GM04503 (cell line): ENCODE measurements around the gene RABL6.
"Not testable (repeated sequence)": the region's sequence is repeated elsewhere in the genome, so short reads cannot be mapped to it uniquely, and the experiment has no call there.

Source experiments
- DNase-seq: peaks from one replicate; pipeline ENCODE4 v3.0.0-alpha.2; 2012; ENCODE audit warnings: low read depth

RABL6 gene

GRCh38 chr9:136857581-136858412, 50.0 kb downstream of the RABL6 start:
- no peak for DNase-seq

- DNase-seq: no peak
These were observed 50.7 kb downstream of the RABL6 start for GRCh38 chr9:136858452-136858843.

GRCh38 chr9:136858844-136859757, 51.4 kb downstream of the RABL6 start:
- no peak for DNase-seq

GRCh38 chr9:136860529-136860928, 52.8 kb downstream of the RABL6 start:
- no peak for DNase-seq

DNA sequence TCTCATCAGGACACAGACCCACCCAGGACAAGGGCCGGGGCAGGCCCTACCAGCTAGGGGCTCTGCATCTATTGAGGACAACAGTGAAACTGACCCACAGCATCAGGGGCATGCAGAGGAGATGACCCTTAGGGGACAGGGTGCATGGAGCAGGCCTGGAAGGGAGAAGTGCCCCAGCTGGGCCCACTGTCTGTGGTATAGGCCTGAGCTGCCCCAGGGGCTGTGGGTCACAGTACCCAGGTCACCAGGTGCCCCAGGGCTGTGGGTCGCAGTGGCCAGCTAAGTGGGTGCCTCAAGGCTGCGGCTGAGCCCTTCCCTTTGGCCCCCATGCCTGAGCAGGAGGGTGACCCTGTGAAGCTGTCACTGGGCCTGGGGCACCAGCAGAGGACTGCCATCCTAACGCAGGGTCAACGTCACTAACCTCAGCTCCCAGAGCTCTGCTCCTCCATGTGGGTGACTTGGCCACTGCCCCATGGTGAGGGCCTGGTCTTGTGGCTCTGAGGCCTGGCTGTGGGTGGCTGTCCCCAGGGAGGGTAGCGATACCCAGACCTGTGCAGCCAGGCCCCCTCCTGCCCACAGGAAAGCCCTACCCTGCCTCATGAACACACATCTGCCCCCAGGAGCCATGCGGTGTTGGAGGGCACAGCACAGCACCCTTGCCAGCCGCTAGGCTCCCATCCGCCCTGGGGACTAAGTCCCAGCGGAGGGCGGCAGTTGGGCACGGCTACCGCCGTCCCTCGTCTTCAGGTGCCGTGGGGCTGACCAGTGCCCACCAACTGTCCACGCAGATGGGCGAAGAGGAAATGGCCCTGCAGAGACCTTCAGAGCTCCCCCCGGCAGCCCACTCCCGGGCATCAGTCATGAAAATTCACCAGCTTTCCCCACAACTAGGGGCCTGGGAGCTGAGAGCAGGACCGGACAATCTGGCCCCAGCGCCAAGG, 53.5 kb downstream of the RABL6 start:
- no peak for DNase-seq

- no peak for DNase-seq
These were observed 54.2 kb downstream of the RABL6 start for GRCh38 chr9:136861874-136862457.

- no peak for DNase-seq
These were observed 55.3 kb downstream of the RABL6 start for GRCh38 chr9:136862849-136863622.

- DNase-seq: no peak
These were observed 56.0 kb downstream of the RABL6 start for GRCh38 chr9:136863623-136864273.

DNA sequence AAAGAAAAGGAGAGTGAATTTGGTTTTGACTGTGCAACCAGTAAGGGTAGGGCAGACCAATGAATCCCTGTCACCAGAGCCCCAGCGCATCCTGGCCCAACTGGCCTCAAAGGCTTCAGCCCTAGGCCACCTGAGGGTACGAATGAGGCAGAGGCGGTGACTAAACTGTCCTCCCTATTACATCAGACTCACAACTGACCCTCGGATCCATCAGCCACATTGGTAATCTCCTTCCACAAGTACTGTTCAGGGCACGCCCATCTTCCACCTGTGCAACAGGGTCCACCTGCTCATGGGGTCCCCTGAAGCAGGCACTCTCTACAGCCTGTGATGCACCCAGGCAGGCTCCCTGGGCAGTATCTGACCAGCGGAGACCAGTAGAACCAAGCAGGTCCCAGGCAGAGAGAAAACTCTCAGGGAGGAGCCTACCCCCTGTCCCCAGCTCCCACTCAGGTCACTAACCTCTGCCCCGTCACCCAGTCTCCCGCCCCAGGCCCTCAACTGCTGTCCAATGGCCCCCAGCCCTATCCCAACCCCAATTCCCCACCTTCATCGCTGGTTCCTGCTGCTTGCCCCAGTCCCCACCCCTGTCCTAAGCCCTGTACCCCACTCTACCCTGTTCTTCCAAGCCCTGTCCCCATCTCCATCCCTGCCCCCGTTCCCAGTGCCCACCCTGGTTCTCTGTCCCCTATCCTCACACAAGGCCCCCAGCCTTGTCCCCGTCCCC, 57.5 kb downstream of the RABL6 start:
- DNase-seq: no peak

DNA sequence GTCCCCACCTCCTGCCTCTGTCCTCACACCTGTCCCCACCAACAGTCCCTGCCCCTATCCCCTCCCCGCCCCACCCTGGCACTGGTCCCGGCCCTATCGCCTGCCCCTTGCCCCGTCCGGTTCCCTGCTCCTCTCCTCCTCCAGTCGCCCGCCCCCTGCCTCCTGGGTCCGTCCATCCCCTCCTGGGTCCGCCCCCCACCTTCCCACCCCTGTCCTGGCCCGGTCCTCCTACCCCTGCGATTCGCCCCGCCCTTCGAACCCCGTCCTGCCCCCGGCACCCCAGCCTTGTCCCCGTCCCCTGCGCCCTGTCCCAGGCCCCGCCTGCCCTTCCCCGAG, 58.0 kb downstream of the RABL6 start:
- DNase-seq: no peak

DNA sequence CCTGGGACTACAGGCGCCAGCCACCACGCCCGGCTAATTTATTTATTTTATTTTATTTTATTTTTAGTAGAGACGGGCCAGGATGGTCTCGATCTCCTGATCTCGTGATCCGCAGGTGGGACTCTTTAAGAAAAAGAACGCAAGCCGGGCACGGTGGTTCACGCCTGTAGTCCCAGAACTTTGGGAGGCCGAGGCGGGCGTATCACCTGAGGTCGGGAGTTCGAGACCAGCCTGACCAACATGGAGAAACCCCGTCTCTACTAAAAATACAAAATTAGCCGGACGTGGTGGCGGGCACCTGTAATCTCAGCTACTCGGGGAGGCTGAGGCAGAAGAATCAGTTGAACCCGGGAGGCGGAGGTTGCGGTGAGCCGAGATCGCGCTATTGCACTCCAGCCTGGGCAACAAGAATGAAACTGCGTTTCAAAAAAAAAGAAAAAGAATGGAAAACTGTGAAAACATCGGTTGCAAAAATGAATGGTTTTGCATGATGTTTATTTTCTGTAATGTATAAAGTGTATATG, 59.2 kb downstream of the RABL6 start:
- DNase-seq: not testable (repeated sequence)

DNA sequence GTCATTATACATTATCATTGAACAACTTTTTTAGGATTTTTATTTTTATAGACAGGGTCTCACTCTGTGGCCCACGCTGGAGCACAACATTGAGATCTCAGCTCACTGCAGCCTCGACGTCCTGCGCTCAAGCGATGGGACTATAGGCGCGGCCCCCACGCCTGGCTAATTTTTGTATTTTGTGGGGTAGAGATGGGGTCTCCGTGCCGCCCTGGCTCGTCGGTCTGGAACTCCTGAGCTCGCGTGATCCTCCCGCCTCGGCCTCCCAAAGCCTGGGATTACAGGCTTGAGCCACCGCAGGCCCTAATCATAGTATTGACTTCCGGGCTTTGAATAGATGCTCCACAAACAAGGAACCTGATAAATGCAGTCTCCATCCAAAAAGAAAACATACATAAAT, 59.7 kb downstream of the RABL6 start:
- no peak for DNase-seq

- no peak for DNase-seq
These were observed 60.2 kb downstream of the RABL6 start for GRCh38 chr9:136867917-136868316.

DNA sequence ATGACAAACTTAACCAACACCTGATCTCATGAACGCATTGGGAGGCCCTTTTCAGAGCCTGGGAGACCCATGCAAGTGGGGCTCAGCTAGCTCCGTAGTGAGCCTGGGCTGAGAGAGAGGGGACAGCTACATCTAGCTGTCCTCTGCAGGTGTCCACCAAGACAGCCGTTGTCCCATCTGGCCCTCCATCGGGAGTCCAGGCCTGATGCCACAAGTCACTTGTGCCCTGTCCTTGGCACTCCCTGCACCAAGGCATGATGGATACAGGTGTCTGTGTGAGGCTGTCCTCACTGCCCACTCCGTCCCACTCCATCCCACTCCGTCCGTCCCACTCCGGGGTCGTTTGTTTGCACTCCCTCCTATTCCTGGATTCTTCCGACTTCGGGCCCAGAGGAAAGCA, 60.9 kb downstream of the RABL6 start:
- no peak for DNase-seq

- not testable (repeated sequence) for DNase-seq
These were observed 61.9 kb downstream of the RABL6 start for GRCh38 chr9:136869611-136870010.

- no peak for DNase-seq
These were observed 67.4 kb downstream of the RABL6 start for GRCh38 chr9:136875155-136875554.

- DNase-seq: no peak
These were observed 68.7 kb downstream of the RABL6 start for GRCh38 chr9:136876476-136876875.

- DNase-seq: no peak
These were observed 72.9 kb downstream of the RABL6 start for GRCh38 chr9:136880651-136881050.

- no peak for DNase-seq
These were observed 74.0 kb downstream of the RABL6 start for GRCh38 chr9:136881691-136882108.
